K562 (cell line): ENCODE data around the gene PRSS8. TPM values are rescaled to one million over a fixed set of nuclear protein-coding genes. Genes with fewer than 3 reads are reported as not detected.

Experiments used
- ATF1 ChIP-seq, 2 experiments: fragments of 450-650 bp in 1 of 2; IDR thresholded peaks; 2 replicates each; pipeline ENCODE4 v1.6.1; 2016; ENCODE audit warnings: missing compliant biosample characterization in 1 of 2, missing genetic modification characterization in 1 of 2
- CHD1 ChIP-seq: fragments of 200-600 bp; sonication (generic); IDR thresholded peaks from one replicate; pipeline ENCODE4 v1.6.1; 2012; ENCODE audit warnings: mild to moderate bottlenecking, moderate library complexity, low read length, inconsistent platforms
- CTCF ChIP-seq, 3 experiments: IDR thresholded peaks in 2 of 3; conservative IDR thresholded peaks in 1 of 3; 2 replicates each; pipeline ENCODE4 v1.5.1; 2011 to 2012; ENCODE audit warnings: low read length in 3 of 3, mild to moderate bottlenecking in 3 of 3, control low read depth in 2 of 3, improper control_type of control experiment in 1 of 3, inconsistent platforms in 1 of 3, low read depth in 1 of 3, mixed read lengths in 1 of 3, moderate library complexity in 1 of 3; ENCODE audit not compliant: insufficient read depth in 2 of 3
- CXXC5 ChIP-seq: fragments of 250-450 bp; sonication (Bioruptor Pico); IDR thresholded peaks from 2 replicates; pipeline ENCODE4 v1.8.0; 2022; ENCODE audit warnings: inconsistent platforms, mild to moderate bottlenecking, moderate library complexity
- EP400 ChIP-seq: fragments of 450-650 bp; IDR thresholded peaks from 2 replicates; pipeline ENCODE4 v1.6.1; 2017; ENCODE audit warnings: antibody characterized with exemption, mild to moderate bottlenecking, moderate library complexity
- FOXA1 ChIP-seq: fragments of 450-650 bp; IDR thresholded peaks from 2 replicates; pipeline ENCODE4 v1.6.1; 2016; ENCODE audit warnings: mild to moderate bottlenecking, borderline replicate concordance
- KLF6 ChIP-seq: fragments of 250-450 bp; sonication (Bioruptor Pico); IDR thresholded peaks from 2 replicates; pipeline ENCODE4 v1.4.0; 2020; ENCODE audit warnings: mild to moderate bottlenecking, moderate library complexity, borderline replicate concordance
- MLLT1 ChIP-seq, 2 experiments: fragments of 450-650 bp; IDR thresholded peaks; 2 replicates each; pipeline ENCODE4 v1.6.1; 2016
- MTF1 ChIP-seq: fragments of 250-450 bp; sonication (Bioruptor Pico); IDR thresholded peaks from 2 replicates; pipeline ENCODE4 v1.9.0; 2021; ENCODE audit warnings: moderate library complexity, mild to moderate bottlenecking, inconsistent platforms, borderline replicate concordance
- PHF21A ChIP-seq: fragments of 450-650 bp; IDR thresholded peaks from 2 replicates; pipeline ENCODE4 v1.6.1; 2017; ENCODE audit warnings: low read depth, borderline replicate concordance
- SMARCE1 ChIP-seq: fragments of 450-650 bp; IDR thresholded peaks from 2 replicates; pipeline ENCODE4 v1.7.1; 2016; ENCODE audit warnings: mild to moderate bottlenecking
- SMC3 ChIP-seq: conservative IDR thresholded peaks from 2 replicates; pipeline ENCODE4 v1.6.1; 2011; ENCODE audit warnings: low read depth, low read length, improper control_type of control experiment; ENCODE audit not compliant: insufficient read depth
- TEAD4 ChIP-seq, 2 experiments: sonication (generic) in 1 of 2; formaldehyde crosslinking in 1 of 2; IDR thresholded peaks; 2 replicates each; pipeline versions ENCODE4 v1.6.1 to v1.8.0; 2012 to 2022; ENCODE audit warnings: borderline replicate concordance in 1 of 2, inconsistent platforms in 1 of 2, low read length in 1 of 2, mild to moderate bottlenecking in 1 of 2, missing genetic modification reagents in 1 of 2
- ZNF23 ChIP-seq: fragments of 250-450 bp; sonication (Bioruptor Pico); IDR thresholded peaks from 2 replicates; pipeline ENCODE4 v1.4.0; 2020; ENCODE audit warnings: mild to moderate bottlenecking
- ZNF699 ChIP-seq: fragments of 250-450 bp; sonication (Bioruptor Pico); IDR thresholded peaks from 2 replicates; pipeline ENCODE4 v1.8.0; 2021; ENCODE audit warnings: mild to moderate bottlenecking, moderate library complexity; ENCODE audit not compliant: insufficient replicate concordance
- polyA plus RNA-seq, 8 experiments: library from polyadenylated mRNA; depleted of rRNA in 4 of 8; stranded (reverse) in 5 of 8; unstranded in 3 of 8; fragments of >200 nt; fragmentation: Nextera tagmentation in 2 of 8; fragmentation: Illumina TruSeq in 1 of 8; extraction: Ambion mirVana in 2 of 8; extraction: Trizol in 1 of 8; gene quantifications; 2 replicates each; pipeline versions ENCODE4 v1.2.1 to v1.2.3, GENCODE V29; 2011 to 2014; ENCODE audit warnings: inconsistent platforms in 1 of 8, missing spikeins in 1 of 8
- total RNA-seq, 7 experiments: library from RNA; depleted of rRNA in 6 of 7; stranded (reverse); fragments of >200 nt in 6 of 7; fragmentation: Illumina TruSeq in 2 of 7; extraction: Trizol in 2 of 7; gene quantifications; 2 replicates each; pipeline versions ENCODE4 v1.2.1 to v1.2.3, GENCODE V29; 2011 to 2021; ENCODE audit warnings: low replicate concordance in 1 of 7
- TF ChIP-seq, protein P1 (sequence below): fragments of 450-650 bp; formaldehyde crosslinking; IDR thresholded peaks from 2 replicates; pipeline ENCODE4 v1.4.0; 2020; ENCODE audit warnings: mild to moderate bottlenecking, moderate library complexity
- TF ChIP-seq, protein P2 (sequence below): fragments of 450-650 bp; IDR thresholded peaks from 2 replicates; pipeline ENCODE4 v1.6.1; 2017; ENCODE audit warnings: antibody characterized with exemption, mild to moderate bottlenecking

Gene PRSS8
- total and polyA plus RNA-seq, 9 of the 15 experiments (the other 6 are each of a cell fraction or from before 2014, with no cell fraction given): 0.25 to 3.9 (median 1.3) TPM; not detected in 1

- TF ChIP-seq, protein P1, sequence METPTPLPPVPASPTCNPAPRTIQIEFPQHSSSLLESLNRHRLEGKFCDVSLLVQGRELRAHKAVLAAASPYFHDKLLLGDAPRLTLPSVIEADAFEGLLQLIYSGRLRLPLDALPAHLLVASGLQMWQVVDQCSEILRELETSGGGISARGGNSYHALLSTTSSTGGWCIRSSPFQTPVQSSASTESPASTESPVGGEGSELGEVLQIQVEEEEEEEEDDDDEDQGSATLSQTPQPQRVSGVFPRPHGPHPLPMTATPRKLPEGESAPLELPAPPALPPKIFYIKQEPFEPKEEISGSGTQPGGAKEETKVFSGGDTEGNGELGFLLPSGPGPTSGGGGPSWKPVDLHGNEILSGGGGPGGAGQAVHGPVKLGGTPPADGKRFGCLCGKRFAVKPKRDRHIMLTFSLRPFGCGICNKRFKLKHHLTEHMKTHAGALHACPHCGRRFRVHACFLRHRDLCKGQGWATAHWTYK (CRISPR knock-in tag): no peak
- peak; percentile 39 for TF ChIP-seq CXXC5 (CRISPR knock-in tag)
- no peak for TF ChIP-seq ZNF699 (CRISPR knock-in tag)
- TF ChIP-seq MLLT1 (IDR thresholded peaks at IDR 0.05): no peak
- no peak for TF ChIP-seq FOXA1
- 0 out of 2 replicates have a peak, but pooled peaks have one; percentile 37 for TF ChIP-seq EP400
- no peak for TF ChIP-seq SMC3
- no peak for TF ChIP-seq MTF1 (CRISPR knock-in tag)
- peak; percentile 62; the same call in 1 of the 2 replicates for TF ChIP-seq TEAD4 (IDR thresholded peaks at IDR 0.05; ENCODE audit: low read length)
- no peak for TF ChIP-seq TEAD4 (CRISPR knock-in tag; IDR thresholded peaks at IDR 0.05; ENCODE audit: borderline replicate concordance)
- no peak for TF ChIP-seq ATF1 (CRISPR knock-in tag; IDR thresholded peaks at IDR 0.05)
- peak; percentile 38; the same call in 1 of the 2 replicates for TF ChIP-seq ATF1 (tag; IDR thresholded peaks at IDR 0.05)
- TF ChIP-seq PHF21A: no peak
- TF ChIP-seq ZNF23: no peak
- TF ChIP-seq SMARCE1: no peak
- TF ChIP-seq, protein P2, sequence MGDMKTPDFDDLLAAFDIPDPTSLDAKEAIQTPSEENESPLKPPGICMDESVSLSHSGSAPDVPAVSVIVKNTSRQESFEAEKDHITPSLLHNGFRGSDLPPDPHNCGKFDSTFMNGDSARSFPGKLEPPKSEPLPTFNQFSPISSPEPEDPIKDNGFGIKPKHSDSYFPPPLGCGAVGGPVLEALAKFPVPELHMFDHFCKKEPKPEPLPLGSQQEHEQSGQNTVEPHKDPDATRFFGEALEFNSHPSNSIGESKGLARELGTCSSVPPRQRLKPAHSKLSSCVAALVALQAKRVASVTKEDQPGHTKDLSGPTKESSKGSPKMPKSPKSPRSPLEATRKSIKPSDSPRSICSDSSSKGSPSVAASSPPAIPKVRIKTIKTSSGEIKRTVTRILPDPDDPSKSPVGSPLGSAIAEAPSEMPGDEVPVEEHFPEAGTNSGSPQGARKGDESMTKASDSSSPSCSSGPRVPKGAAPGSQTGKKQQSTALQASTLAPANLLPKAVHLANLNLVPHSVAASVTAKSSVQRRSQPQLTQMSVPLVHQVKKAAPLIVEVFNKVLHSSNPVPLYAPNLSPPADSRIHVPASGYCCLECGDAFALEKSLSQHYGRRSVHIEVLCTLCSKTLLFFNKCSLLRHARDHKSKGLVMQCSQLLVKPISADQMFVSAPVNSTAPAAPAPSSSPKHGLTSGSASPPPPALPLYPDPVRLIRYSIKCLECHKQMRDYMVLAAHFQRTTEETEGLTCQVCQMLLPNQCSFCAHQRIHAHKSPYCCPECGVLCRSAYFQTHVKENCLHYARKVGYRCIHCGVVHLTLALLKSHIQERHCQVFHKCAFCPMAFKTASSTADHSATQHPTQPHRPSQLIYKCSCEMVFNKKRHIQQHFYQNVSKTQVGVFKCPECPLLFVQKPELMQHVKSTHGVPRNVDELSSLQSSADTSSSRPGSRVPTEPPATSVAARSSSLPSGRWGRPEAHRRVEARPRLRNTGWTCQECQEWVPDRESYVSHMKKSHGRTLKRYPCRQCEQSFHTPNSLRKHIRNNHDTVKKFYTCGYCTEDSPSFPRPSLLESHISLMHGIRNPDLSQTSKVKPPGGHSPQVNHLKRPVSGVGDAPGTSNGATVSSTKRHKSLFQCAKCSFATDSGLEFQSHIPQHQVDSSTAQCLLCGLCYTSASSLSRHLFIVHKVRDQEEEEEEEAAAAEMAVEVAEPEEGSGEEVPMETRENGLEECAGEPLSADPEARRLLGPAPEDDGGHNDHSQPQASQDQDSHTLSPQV: peak; percentile 85
- no peak for TF ChIP-seq CHD1
- peak; percentile 19; the same call in 1 of the 2 replicates for TF ChIP-seq KLF6 (CRISPR knock-in tag)
- no peak; a peak in 1 of 6 replicates for TF ChIP-seq CTCF (IDR thresholded peaks at IDR 0.05 in 2 of 3, conservative IDR thresholded peaks at IDR 0.05 in 1 of 3; ENCODE audit: insufficient read depth in 2 of 3, low read depth in 1 of 3, low read length in 3 of 3)
Observed at GRCh38 chr16:31128711-31129567, 6.6 kb downstream of the PRSS8 start (continued).
